LNCAP (cell line): Measurements from ENCODE around the gene CDC6.

Experiments
- TF ChIP-seq, protein P1 (sequence below): fragments of 450-650 bp; IDR thresholded peaks from 2 replicates; pipeline ENCODE4 v1.5.1; 2017; ENCODE audit warnings: mild to moderate bottlenecking

The CDC6 gene

DNA sequence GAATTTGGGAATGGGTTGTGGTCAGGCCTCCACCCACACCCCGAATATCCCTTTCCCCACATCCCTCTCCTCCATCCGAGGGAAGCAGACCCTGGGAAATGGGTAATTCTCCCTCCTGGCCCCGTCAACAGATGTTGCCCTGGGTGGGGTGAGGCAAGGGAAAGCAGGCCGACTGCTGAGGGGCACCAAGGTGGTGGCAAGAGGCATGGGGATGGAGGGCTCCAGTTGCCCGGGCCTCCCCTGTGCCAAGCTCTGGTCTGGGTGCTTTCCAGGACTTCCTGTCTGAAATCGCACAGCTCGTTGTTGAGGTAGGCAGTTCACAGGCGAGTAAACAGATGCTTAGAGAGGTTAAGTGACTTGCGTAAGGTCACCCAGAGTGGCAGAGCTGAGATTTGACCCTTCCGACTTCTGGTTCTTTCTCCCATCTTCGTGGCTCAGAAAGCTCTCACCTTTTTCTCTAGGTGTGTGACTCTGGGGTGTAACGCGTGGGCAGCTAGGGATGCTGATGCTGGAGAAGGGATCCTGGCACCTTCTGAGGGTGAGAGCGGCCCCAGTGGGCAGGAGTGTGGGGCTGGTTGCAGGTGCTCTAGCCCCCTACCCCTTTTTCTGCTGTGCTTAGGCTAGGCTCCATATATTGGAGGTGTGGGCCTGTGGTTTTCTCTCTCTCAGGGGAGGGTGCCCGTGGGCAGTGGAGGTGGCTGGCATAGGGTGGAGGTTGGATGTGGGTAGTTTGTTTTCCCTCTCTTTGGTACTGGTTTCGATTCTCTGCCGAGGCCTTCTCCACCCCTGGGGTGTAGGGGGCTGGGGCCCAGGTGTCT is 38.5 kb downstream of the CDC6 start:
- TF ChIP-seq, protein P1, sequence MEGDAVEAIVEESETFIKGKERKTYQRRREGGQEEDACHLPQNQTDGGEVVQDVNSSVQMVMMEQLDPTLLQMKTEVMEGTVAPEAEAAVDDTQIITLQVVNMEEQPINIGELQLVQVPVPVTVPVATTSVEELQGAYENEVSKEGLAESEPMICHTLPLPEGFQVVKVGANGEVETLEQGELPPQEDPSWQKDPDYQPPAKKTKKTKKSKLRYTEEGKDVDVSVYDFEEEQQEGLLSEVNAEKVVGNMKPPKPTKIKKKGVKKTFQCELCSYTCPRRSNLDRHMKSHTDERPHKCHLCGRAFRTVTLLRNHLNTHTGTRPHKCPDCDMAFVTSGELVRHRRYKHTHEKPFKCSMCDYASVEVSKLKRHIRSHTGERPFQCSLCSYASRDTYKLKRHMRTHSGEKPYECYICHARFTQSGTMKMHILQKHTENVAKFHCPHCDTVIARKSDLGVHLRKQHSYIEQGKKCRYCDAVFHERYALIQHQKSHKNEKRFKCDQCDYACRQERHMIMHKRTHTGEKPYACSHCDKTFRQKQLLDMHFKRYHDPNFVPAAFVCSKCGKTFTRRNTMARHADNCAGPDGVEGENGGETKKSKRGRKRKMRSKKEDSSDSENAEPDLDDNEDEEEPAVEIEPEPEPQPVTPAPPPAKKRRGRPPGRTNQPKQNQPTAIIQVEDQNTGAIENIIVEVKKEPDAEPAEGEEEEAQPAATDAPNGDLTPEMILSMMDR, result no peak

DNA sequence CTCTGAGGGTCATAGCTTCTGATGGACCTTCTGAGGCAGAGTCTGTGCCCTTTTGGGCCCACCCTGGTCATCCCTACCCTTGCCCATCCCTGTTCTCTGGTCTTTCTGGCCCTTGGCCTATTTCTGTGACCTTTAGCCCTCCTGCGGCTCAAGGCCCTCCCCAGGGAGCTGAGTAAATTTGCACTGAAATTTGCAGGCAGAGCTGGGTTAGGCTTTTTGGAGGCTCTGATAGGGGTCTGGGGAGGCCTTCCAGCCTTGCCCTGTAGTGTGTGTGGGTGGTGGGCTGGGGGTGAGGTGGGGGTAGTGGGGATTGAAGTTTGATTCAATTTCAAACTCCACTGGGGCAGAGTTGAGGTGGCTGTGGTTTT is 39.1 kb downstream of the CDC6 start:
- TF ChIP-seq, protein P1, result no peak

DNA sequence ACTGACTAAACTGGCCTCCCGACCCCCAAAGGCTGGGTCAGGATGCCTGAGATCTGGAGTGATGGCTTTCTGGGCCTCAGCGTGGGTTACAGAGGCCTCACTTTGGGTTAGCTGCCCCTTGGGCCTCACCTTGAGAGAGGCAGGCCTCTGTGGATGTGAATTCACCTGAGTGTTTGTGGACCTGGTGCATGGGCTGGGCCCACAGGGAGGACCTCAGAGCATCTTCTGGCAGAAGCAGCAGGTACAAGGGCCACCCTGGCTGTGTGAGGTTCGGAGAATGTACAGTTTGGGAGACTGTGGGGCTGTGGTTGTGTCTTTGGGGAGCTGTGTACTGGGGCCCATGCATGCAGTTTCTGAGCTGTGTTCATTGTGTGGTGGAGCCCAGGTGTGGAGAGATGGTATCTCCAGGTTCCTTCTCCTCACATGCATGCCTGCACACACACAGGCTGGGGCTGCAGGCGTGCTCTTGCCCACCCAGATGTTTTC is 39.6 kb downstream of the CDC6 start:
- TF ChIP-seq, protein P1, result no peak

DNA sequence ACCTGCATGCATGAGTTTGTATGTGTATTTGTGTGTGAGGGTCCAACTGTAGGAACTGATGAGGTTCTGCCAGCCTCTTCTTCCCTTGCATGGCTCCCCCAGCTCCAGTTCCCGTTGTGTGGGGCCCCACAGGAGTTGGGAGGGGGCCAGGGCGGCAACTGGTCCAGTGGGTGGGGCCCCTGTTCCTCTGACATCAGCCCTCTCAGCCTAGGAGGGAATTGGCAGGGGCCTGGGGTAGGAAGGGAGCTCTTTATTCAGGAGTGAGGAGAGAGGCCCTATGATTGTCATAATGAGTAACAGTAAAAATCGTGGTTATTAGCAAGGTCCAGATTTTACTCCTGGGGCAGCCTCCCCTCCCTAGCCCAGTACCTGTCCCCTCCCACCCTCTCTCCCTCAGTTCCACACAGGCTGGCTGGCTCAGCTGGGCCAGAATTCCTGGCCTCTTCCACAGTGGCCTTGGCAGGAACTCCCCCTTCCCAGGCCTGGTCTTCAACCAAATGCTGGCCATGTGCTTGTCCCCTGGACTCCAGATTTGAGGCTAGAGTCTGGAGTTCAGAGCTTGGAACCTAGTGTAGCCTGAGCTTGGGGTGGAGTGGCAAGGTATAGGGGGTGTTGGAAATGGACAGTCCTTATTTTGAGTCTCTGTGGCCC is 40.2 kb downstream of the CDC6 start:
- TF ChIP-seq, protein P1, result no peak

DNA sequence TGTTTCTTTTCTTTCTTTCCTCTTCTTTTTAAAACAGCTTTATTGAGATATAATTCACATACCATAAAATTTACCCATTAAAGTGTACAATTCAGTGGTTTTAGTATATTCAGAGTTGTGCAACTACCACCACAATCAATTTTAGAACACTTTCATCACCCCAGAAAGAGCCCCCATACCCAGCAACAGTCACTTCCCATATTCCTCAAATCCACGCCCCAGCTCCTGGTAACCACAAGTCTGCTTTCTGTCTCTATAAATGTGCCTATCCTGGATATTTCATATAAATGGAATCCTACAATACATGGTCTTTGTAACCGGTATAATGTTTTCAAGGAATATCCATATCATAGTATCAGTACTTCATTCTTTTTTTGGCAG is 40.7 kb downstream of the CDC6 start:
- TF ChIP-seq, protein P1, result no peak

GRCh38 chr17:40329839-40330794 is 42.4 kb downstream of the CDC6 start:
- TF ChIP-seq, protein P1, result no peak

DNA sequence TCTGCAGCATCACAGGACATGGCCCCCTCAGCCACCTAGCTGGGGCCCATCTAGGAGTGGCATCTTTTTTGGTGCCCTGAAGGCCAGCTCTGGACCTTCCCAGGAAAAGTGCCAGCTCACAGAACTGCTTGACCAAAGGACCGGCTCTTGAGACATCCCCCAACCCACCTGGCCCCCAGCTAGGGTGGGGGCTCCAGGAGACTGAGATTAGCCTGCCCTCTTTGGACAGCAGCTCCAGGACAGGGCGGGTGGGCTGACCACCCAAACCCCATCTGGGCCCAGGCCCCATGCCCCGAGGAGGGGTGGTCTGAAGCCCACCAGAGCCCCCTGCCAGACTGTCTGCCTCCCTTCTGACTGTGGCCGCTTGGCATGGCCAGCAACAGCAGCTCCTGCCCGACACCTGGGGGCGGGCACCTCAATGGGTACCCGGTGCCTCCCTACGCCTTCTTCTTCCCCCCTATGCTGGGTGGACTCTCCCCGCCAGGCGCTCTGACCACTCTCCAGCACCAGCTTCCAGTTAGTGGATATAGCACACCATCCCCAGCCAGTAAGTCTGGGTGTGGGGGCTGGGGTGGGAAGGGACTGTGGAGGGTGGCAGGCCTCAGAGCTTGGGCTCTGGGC is 43.3 kb downstream of the CDC6 start:
- TF ChIP-seq, protein P1, result no peak
